IMR-90 (cell line): ENCODE results near the gene PZP.

Experiments used
- BHLHE40 ChIP-seq: fragments of 150-350 bp; IDR thresholded peaks from 2 replicates; pipeline ENCODE4 v1.6.1; 2016; ENCODE audit warnings: mild to moderate bottlenecking, low read depth, low read length
- CEBPB ChIP-seq: IDR thresholded peaks from 2 replicates; pipeline ENCODE4 v1.6.1; 2012; ENCODE audit warnings: low read depth, low read length, improper control_type of control experiment
- FOS ChIP-seq: fragments of 150-350 bp; IDR thresholded peaks from 2 replicates; pipeline ENCODE4 v1.6.1; 2016; ENCODE audit warnings: low read depth, low read length
- MAFK ChIP-seq: IDR thresholded peaks from 2 replicates; pipeline ENCODE4 v1.6.1; 2012; ENCODE audit warnings: low read depth, low read length, improper control_type of control experiment
- NFE2L2 ChIP-seq: fragments of 150-350 bp; IDR thresholded peaks from 2 replicates; pipeline ENCODE4 v1.6.1; 2016; ENCODE audit warnings: low read depth, mild to moderate bottlenecking, low read length
- POLR2A ChIP-seq: IDR thresholded peaks from 2 replicates; pipeline ENCODE4 v1.6.1; 2012; ENCODE audit warnings: mild to moderate bottlenecking, low read depth, low read length
- RAD21 ChIP-seq: IDR thresholded peaks from 2 replicates; pipeline ENCODE4 v1.6.1; 2012; ENCODE audit warnings: low read length, improper control_type of control experiment
- RCOR1 ChIP-seq: IDR thresholded peaks from 2 replicates; pipeline ENCODE4 v1.6.1; 2012; ENCODE audit warnings: mild to moderate bottlenecking, low read length, improper control_type of control experiment; ENCODE audit not compliant: insufficient replicate concordance
- SMC3 ChIP-seq: fragments of 150-350 bp; IDR thresholded peaks from 2 replicates; pipeline ENCODE4 v1.6.1; 2016; ENCODE audit warnings: low read depth, mild to moderate bottlenecking, antibody characterized with exemption, low read length, moderate library complexity
- TF ChIP-seq, protein P1 (sequence below): conservative IDR thresholded peaks from 2 replicates; pipeline ENCODE4 v1.5.1; 2012; ENCODE audit warnings: mild to moderate bottlenecking, low read depth, low read length, improper control_type of control experiment
- TF ChIP-seq, protein P2 (sequence below): fragments of 150-350 bp; IDR thresholded peaks from 2 replicates; pipeline ENCODE4 v1.6.1; 2017; ENCODE audit warnings: mild to moderate bottlenecking, antibody characterized with exemption, low read length, low read depth

GRCh38 chr12:9122091-9122609 is 86.0 kb downstream of the PZP start:
- no peak for TF ChIP-seq RCOR1
- TF ChIP-seq, protein P1, sequence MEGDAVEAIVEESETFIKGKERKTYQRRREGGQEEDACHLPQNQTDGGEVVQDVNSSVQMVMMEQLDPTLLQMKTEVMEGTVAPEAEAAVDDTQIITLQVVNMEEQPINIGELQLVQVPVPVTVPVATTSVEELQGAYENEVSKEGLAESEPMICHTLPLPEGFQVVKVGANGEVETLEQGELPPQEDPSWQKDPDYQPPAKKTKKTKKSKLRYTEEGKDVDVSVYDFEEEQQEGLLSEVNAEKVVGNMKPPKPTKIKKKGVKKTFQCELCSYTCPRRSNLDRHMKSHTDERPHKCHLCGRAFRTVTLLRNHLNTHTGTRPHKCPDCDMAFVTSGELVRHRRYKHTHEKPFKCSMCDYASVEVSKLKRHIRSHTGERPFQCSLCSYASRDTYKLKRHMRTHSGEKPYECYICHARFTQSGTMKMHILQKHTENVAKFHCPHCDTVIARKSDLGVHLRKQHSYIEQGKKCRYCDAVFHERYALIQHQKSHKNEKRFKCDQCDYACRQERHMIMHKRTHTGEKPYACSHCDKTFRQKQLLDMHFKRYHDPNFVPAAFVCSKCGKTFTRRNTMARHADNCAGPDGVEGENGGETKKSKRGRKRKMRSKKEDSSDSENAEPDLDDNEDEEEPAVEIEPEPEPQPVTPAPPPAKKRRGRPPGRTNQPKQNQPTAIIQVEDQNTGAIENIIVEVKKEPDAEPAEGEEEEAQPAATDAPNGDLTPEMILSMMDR, result no peak
- TF ChIP-seq CEBPB, result no peak
- no peak for TF ChIP-seq POLR2A
- TF ChIP-seq BHLHE40, result no peak
- TF ChIP-seq FOS, result no peak
- TF ChIP-seq MAFK, result no peak
- TF ChIP-seq NFE2L2, result no peak
- TF ChIP-seq, protein P2, sequence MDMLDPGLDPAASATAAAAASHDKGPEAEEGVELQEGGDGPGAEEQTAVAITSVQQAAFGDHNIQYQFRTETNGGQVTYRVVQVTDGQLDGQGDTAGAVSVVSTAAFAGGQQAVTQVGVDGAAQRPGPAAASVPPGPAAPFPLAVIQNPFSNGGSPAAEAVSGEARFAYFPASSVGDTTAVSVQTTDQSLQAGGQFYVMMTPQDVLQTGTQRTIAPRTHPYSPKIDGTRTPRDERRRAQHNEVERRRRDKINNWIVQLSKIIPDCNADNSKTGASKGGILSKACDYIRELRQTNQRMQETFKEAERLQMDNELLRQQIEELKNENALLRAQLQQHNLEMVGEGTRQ, result no peak
- TF ChIP-seq RAD21, result no peak
- TF ChIP-seq SMC3, result no peak
